GM19463 (cell line): Measurements from ENCODE around the gene FOXK1.
"Not testable (repeated sequence)": the region's sequence is repeated elsewhere in the genome, so short reads cannot be mapped to it uniquely, and the experiment has no call there.

Experiments
- ATAC-seq: cut with Tn5 transposase; IDR thresholded peaks from one replicate; pipeline ENCODE4 v1.9.1; 2021; ENCODE audit warnings: mild to moderate bottlenecking, moderate library complexity; ENCODE audit not compliant: unreplicated experiment

The FOXK1 gene

GRCh38 chr7:4681886-4682620 lies at the start of gene FOXK1:
Gene FOXK1, plus strand, starts transcription at chr7:4682295. Its CDS starts 14 bp downstream, at chr7:4682309.
- ATAC-seq, result peak; percentile 68

GRCh38 chr7:4633012-4633411 lies 49.1 kb upstream of the FOXK1 start:
- no peak for ATAC-seq

- ATAC-seq, result no peak
Observed at GRCh38 chr7:4634166-4634565, 47.9 kb upstream of the FOXK1 start.

- ATAC-seq, result no peak
Observed at GRCh38 chr7:4638781-4639575, 43.1 kb upstream of the FOXK1 start.

GRCh38 chr7:4641091-4641666 lies 40.9 kb upstream of the FOXK1 start:
- ATAC-seq, result no peak

- ATAC-seq, result peak; percentile 77
Observed at GRCh38 chr7:4641667-4642467, 40.2 kb upstream of the FOXK1 start.

GRCh38 chr7:4642468-4643203 lies 39.5 kb upstream of the FOXK1 start:
- ATAC-seq, result no peak

- ATAC-seq, result not testable (repeated sequence)
Observed at GRCh38 chr7:4643204-4643471, 39.0 kb upstream of the FOXK1 start.

- no peak for ATAC-seq
Observed at GRCh38 chr7:4645246-4645645, 36.8 kb upstream of the FOXK1 start.

- no peak for ATAC-seq
Observed at GRCh38 chr7:4648111-4648510, 34.0 kb upstream of the FOXK1 start.

GRCh38 chr7:4650433-4651047 lies 31.6 kb upstream of the FOXK1 start:
- no peak for ATAC-seq

GRCh38 chr7:4653771-4654170 lies 28.3 kb upstream of the FOXK1 start:
- ATAC-seq, result no peak

- ATAC-seq, result no peak
Observed at GRCh38 chr7:4655311-4655710, 26.8 kb upstream of the FOXK1 start.

GRCh38 chr7:4655896-4656295 lies 26.2 kb upstream of the FOXK1 start:
- no peak for ATAC-seq

GRCh38 chr7:4657640-4658417 lies 24.3 kb upstream of the FOXK1 start:
- ATAC-seq, result no peak

- no peak for ATAC-seq
Observed at GRCh38 chr7:4659551-4660286, 22.4 kb upstream of the FOXK1 start.

GRCh38 chr7:4661871-4662270 lies 20.2 kb upstream of the FOXK1 start:
- ATAC-seq, result no peak

- no peak for ATAC-seq
Observed at GRCh38 chr7:4663239-4664018, 18.7 kb upstream of the FOXK1 start.
